Endodermal cell (in vitro differentiated cells): ENCODE data around the gene PTPRH. TPM values are rescaled to one million over a fixed set of nuclear protein-coding genes. Genes with fewer than 3 reads are reported as not detected.

Source experiments
- DNase-seq: peaks from one replicate; pipeline ENCODE4 v3.0.0-alpha.2; 2017
- H3K27ac ChIP-seq: 2 replicates; pipeline ENCODE4 v1.5.1; 2013; ENCODE audit warnings: mild to moderate bottlenecking, low read depth, low read length, moderate library complexity
- H3K27me3 ChIP-seq: 2 replicates; pipeline ENCODE4 v1.6.1; 2013; ENCODE audit warnings: mild to moderate bottlenecking, low read length, moderate library complexity; ENCODE audit not compliant: insufficient read depth, control insufficient read depth, poor library complexity, severe bottlenecking
- H3K36me3 ChIP-seq: 2 replicates; pipeline ENCODE4 v1.7.0; 2013; ENCODE audit warnings: mild to moderate bottlenecking, low read length, moderate library complexity; ENCODE audit not compliant: control insufficient read depth, insufficient read depth
- H3K4me1 ChIP-seq: one replicate; pipeline ENCODE4 v1.7.0; 2013; ENCODE audit warnings: low read length; ENCODE audit not compliant: control insufficient read depth, insufficient read depth
- H3K4me3 ChIP-seq: 2 replicates; pipeline ENCODE4 v1.5.1; 2013; ENCODE audit warnings: mild to moderate bottlenecking, low read length, moderate library complexity
- H3K9ac ChIP-seq: 2 replicates; pipeline ENCODE4 v1.6.1; 2013; ENCODE audit warnings: mild to moderate bottlenecking, low read length, moderate library complexity; ENCODE audit not compliant: poor library complexity, severe bottlenecking; ENCODE audit errors: extremely low read depth
- H3K9me3 ChIP-seq: 2 replicates; pipeline ENCODE4 v1.6.1; 2013; ENCODE audit warnings: mild to moderate bottlenecking, low read length, moderate library complexity; ENCODE audit not compliant: control insufficient read depth
- H3K27ac Mint-ChIP-seq: 2 replicates; pipeline ENCODE4 v1.8.0; 2020; ENCODE audit warnings: mixed read lengths
- H3K27me3 Mint-ChIP-seq: 2 replicates; pipeline ENCODE4 v1.8.0; 2021; ENCODE audit warnings: mild to moderate bottlenecking, mixed read lengths; ENCODE audit not compliant: insufficient read depth
- H3K36me3 Mint-ChIP-seq: 2 replicates; pipeline ENCODE4 v1.8.0; 2020; ENCODE audit warnings: low read depth, mixed read lengths
- H3K4me1 Mint-ChIP-seq: 2 replicates; pipeline ENCODE4 v1.8.0; 2020; ENCODE audit warnings: mixed read lengths
- H3K4me3 Mint-ChIP-seq: 2 replicates; pipeline ENCODE4 v1.8.0; 2020; ENCODE audit warnings: mild to moderate bottlenecking, moderate library complexity, mixed read lengths
- H3K9me3 Mint-ChIP-seq: 2 replicates; pipeline ENCODE4 v1.8.0; 2020; ENCODE audit warnings: mild to moderate bottlenecking, mixed read lengths
- WGBS, 2 experiments: methylation state at CpG; one replicate each; pipeline versions ENCODE4 v1.1.5 to v1.1.7; 2013; ENCODE audit warnings: missing lambda C conversion rate in 2 of 2, mixed read lengths in 1 of 2; ENCODE audit not compliant: insufficient coverage in 1 of 2, insufficient read length in 1 of 2; 5-methylcytosine and 5-hydroxymethylcytosine counted together
- total RNA-seq, 2 donors: library from RNA; stranded (reverse); fragmentation: NEBNext Ultra II Directional in 1 of 2; extraction: Animal tissue kit (Norgen Biotek cat#: 25700) in 1 of 2; gene quantifications; 2 replicates in 1 of 2; 3 replicates in 1 of 2; pipeline ENCODE4 v1.2.1, GENCODE V29; 2021
- TF ChIP-seq, protein P1 (sequence below): fragments of 200-600 bp; sonication (generic); conservative IDR thresholded peaks from 2 replicates; pipeline ENCODE4 v1.5.0; 2021; ENCODE audit warnings: antibody characterized with exemption, mild to moderate bottlenecking

Gene PTPRH
- total RNA-seq, 2 donors from 2014 or later, result not detected

DNA sequence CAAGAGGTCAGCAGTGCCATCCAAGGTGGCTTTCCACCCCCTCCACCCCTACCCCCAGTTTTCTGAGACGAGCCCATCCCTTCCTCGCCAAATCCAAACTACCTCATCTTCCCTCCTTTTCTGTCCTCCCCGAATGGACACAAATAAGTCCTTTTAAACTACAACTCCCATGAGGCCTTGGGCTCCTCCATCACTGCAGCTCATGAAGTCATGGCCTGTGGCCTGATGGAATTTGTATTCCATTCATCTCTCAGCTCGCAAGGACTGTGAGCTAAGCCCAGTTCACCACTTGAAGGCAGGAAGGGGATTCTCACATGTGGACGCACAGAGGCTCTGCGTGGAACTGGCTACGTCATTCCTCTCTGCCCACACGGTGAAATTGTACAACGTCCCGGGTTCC lies 12.5 kb downstream of the PTPRH start:
- no peak overlapping the region for H3K9ac ChIP-seq
- 91% methylated on average over 7 to 10 of the region's 10 CpGs for WGBS, 2 experiments
- H3K27ac ChIP-seq, result no peak overlapping the region
- Mint-ChIP-seq H3K9me3 (no peaks in the 10 kb centered on the region), H3K4me1 (no peaks in the 10 kb centered on the region), H3K27me3 (peaks cover 28% of the 10 kb centered on the region), H3K4me3 (no peak overlapping the region), H3K36me3 (no peaks in the 10 kb centered on the region), H3K27ac (no peak overlapping the region)
- H3K9me3 ChIP-seq, result no peaks in the 10 kb centered on the region
- no peaks in the 10 kb centered on the region for H3K4me1 ChIP-seq
- H3K27me3 ChIP-seq, result no peaks in the 10 kb centered on the region
- TF ChIP-seq, protein P1, sequence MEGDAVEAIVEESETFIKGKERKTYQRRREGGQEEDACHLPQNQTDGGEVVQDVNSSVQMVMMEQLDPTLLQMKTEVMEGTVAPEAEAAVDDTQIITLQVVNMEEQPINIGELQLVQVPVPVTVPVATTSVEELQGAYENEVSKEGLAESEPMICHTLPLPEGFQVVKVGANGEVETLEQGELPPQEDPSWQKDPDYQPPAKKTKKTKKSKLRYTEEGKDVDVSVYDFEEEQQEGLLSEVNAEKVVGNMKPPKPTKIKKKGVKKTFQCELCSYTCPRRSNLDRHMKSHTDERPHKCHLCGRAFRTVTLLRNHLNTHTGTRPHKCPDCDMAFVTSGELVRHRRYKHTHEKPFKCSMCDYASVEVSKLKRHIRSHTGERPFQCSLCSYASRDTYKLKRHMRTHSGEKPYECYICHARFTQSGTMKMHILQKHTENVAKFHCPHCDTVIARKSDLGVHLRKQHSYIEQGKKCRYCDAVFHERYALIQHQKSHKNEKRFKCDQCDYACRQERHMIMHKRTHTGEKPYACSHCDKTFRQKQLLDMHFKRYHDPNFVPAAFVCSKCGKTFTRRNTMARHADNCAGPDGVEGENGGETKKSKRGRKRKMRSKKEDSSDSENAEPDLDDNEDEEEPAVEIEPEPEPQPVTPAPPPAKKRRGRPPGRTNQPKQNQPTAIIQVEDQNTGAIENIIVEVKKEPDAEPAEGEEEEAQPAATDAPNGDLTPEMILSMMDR, result no peak
- no peak overlapping the region for H3K4me3 ChIP-seq
- no peak for DNase-seq
- H3K36me3 ChIP-seq, result no peaks in the 10 kb centered on the region

DNA sequence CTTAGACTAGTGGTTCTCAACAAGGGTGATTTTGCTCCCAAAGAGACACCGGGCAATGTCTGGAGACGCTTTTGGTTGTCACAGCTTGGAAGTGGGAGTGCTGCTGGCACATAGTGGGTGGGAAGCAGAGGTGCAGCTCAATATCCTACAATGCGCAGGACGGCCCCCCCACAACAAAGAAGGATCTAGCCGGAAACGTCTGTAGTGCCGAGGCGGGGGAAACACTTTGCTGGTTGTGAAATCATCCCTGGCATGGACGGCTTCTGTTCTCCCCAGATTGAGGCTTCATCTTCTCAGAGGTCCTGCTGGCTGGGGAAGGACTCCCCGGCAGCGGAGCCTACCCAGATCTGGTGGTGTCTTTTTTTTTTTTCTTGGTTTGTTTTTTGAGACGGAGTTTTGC lies 15.8 kb downstream of the PTPRH start:
- no peaks in the 10 kb centered on the region for H3K4me1 ChIP-seq
- H3K4me3 ChIP-seq, result no peak overlapping the region
- Mint-ChIP-seq H3K4me1 (no peaks in the 10 kb centered on the region), H3K27me3 (peaks cover 21% of the 10 kb centered on the region), H3K27ac (no peak overlapping the region), H3K4me3 (no peak overlapping the region), H3K9me3 (no peaks in the 10 kb centered on the region), H3K36me3 (no peaks in the 10 kb centered on the region)
- H3K36me3 ChIP-seq, result no peaks in the 10 kb centered on the region
- H3K27ac ChIP-seq, result no peak overlapping the region
- TF ChIP-seq, protein P1, result no peak
- no peaks in the 10 kb centered on the region for H3K9me3 ChIP-seq
- no peak for DNase-seq
- H3K27me3 ChIP-seq, result no peaks in the 10 kb centered on the region
- 90 to 91% methylated on average over 10 to 12 of the region's 12 CpGs for WGBS, 2 experiments
- H3K9ac ChIP-seq, result no peak overlapping the region

DNA sequence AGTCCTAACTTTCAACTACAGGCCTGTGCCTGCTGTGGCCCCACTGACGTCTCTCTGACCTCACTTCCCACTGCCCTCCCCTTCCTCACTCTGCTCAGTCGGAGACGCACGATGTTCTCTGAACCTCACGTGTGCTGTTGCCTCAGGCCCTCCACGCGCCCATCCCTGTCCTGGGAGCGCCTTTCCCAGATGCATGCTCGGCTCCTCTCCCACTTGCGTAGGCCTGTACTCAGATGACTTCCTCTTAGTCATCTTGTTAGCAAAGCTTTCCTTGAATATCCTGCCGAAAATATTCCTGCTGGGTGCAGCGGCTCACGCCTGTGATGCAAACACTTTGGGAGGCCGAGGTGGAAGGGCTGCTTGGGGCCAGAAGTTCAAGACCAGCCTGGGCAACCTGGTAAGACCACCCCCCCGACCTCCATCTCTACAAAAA lies 19.9 kb downstream of the PTPRH start:
- H3K9me3 Mint-ChIP-seq, result no peaks in the 10 kb centered on the region
- no peaks in the 10 kb centered on the region for H3K36me3 ChIP-seq
- H3K36me3 Mint-ChIP-seq, result no peaks in the 10 kb centered on the region
- TF ChIP-seq, protein P1, result no peak
- H3K4me1 Mint-ChIP-seq, result no peaks in the 10 kb centered on the region
- H3K27me3 Mint-ChIP-seq, result peaks cover 44% of the 10 kb centered on the region
- H3K27ac ChIP-seq, result no peak overlapping the region
- no peaks in the 10 kb centered on the region for H3K9me3 ChIP-seq
- no peaks in the 10 kb centered on the region for H3K27me3 ChIP-seq
- no peak overlapping the region for H3K27ac Mint-ChIP-seq
- no peak overlapping the region for H3K4me3 ChIP-seq
- no peak overlapping the region for H3K9ac ChIP-seq
- 79 to 81% methylated on average over 14 of the region's 15 CpGs for WGBS, 2 experiments
- no peak overlapping the region for H3K4me3 Mint-ChIP-seq
- H3K4me1 ChIP-seq, result no peaks in the 10 kb centered on the region
- DNase-seq, result no peak
